Fibroblast of mammary gland (primary cell): ENCODE data around the gene DIO1.
A peak's percentile ranks its signal among the peaks of the same experiment; 100 is the strongest.

Source experiments
- DNase-seq: peaks from one replicate; pipeline ENCODE4 v3.0.0-alpha.2; 2010; ENCODE audit warnings: low read depth
- H3K4me3 ChIP-seq: 2 replicates; pipeline ENCODE4 v1.5.1; 2011; ENCODE audit warnings: low read depth, mild to moderate bottlenecking, low read length, moderate library complexity; ENCODE audit not compliant: control insufficient read depth
- CTCF ChIP-seq: conservative IDR thresholded peaks from 2 replicates; pipeline ENCODE4 v1.5.1; 2011; ENCODE audit warnings: low read depth, low read length, inconsistent platforms; ENCODE audit not compliant: control insufficient read depth, insufficient read depth

The DIO1 gene

GRCh38 chr1:53893999-53894636 is at the start of gene DIO1:
Gene DIO1 (plus strand): TSS chr1:53894187. CDS start chr1:53894211, 24 bp downstream.
- no peak for TF ChIP-seq CTCF
- DNase-seq: no peak
- H3K4me3 ChIP-seq: no peak within 1 kb of the TSS

DNA sequence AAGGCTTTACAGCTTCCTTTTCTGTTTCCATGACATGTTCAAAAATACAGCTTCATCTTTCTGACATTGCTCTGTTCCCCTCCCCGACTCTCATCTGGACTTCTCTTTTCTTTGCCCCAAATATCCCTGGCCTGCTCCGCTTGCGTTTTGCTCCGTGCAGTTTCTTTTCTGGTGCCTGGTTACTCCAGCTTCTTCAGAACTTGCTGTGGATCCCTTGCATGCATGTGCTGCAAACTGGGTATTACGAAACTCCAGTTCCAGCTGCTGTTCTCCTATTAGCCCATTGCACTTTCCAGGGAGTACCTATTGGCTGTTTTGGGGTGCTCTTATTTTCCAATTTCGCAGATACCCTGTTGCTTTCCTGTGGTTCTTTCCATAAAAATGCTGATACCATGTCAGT is 46.0 kb upstream of the DIO1 start:
- H3K4me3 ChIP-seq: no peak overlapping the region
- DNase-seq: no peak

GRCh38 chr1:53850082-53850673 is 43.8 kb upstream of the DIO1 start:
- no peak overlapping the region for H3K4me3 ChIP-seq
- DNase-seq: no peak
- no peak for TF ChIP-seq CTCF

More for the DNA sequence above, 46.0 kb upstream of the DIO1 start:
- no peak for TF ChIP-seq CTCF

GRCh38 chr1:53851571-53852285 is 42.3 kb upstream of the DIO1 start:
- DNase-seq: no peak
- TF ChIP-seq CTCF: no peak

GRCh38 chr1:53860967-53861411 is 33.0 kb upstream of the DIO1 start:
- H3K4me3 ChIP-seq: no peak overlapping the region
- TF ChIP-seq CTCF: peak; percentile 95
- peak; percentile 63 for DNase-seq

More at GRCh38 chr1:53851571-53852285, 42.3 kb upstream of the DIO1 start:
- H3K4me3 ChIP-seq: no peak overlapping the region

GRCh38 chr1:53862507-53862906 is 31.5 kb upstream of the DIO1 start:
- no peak overlapping the region for H3K4me3 ChIP-seq
- no peak for TF ChIP-seq CTCF
- no peak for DNase-seq
